ENCODE measurements around the gene MTMR8.
"Not testable (repeated sequence)": the region's sequence is repeated elsewhere in the genome, so short reads cannot be mapped to it uniquely, and the experiment has no call there.

Gene MTMR8

DNA sequence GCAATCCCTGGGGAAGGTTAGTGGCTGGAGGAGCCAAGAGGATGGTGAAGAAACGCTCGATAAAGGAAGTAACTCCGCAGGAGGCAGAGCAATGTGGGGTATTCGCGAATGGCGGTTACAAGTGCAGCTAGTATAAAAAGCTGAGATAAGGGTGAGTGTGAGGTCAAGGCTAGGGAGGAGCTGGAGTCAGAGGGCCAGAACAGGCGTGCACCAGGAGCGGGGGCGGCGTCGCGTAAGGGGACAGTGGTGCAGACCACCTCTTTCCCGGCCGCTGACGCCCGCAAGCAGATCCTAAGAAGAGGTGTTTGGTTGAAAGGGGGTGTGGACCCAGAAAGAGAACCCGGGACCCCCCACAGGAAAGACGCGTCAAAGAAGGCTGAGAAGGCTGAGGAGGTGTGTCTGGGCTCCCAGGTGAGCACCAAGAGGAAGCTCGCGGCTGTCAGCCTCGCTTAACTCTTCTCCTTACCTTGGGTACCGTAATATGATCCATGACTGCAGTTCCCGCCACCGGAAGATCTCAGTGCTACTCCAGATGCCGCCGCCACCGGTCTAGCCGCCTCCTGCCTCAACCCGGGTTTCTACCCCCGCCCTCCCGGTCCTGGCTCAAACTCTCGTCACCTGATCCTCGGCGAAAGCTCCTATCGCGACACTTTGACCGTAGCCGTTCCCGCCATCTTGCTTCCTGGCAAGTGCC is at the start of gene MTMR8:
TSS of gene MTMR8 (minus strand) at position 579 of the 694 bp plus-strand sequence. CDS start at position 490, 89 bp downstream.
- DNase-seq (ENCODE audit: low read depth): peak; percentile 65

DNA sequence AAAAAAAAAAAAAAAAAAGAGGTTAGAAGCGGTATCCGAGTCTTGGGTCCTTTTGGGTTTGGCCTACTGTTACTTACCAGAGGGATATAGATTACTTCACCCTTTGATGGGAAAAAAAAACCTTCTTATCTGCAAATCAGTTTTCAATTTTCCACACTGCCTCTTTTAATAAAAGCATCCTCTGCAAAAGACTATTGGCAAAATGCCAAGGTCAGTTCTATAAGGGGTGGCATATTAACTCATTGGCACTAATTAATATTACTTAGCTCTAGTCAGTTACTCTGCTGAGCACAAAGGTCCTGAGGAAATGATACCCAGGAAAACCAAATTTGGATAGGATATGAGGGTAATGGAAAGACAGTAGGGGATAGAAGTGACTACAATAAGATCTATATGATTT is 44.3 kb upstream of the MTMR8 start:
- DNase-seq (ENCODE audit: low read depth): no peak

GRCh38 chrX:64437665-64438064 is 42.4 kb upstream of the MTMR8 start:
- no peak for DNase-seq (ENCODE audit: low read depth)

- DNase-seq (ENCODE audit: low read depth): no peak
Observed at GRCh38 chrX:64437218-64437617, 42.0 kb upstream of the MTMR8 start.

- DNase-seq (ENCODE audit: low read depth): no peak
Observed at GRCh38 chrX:64428371-64428770, 33.1 kb upstream of the MTMR8 start.

DNA sequence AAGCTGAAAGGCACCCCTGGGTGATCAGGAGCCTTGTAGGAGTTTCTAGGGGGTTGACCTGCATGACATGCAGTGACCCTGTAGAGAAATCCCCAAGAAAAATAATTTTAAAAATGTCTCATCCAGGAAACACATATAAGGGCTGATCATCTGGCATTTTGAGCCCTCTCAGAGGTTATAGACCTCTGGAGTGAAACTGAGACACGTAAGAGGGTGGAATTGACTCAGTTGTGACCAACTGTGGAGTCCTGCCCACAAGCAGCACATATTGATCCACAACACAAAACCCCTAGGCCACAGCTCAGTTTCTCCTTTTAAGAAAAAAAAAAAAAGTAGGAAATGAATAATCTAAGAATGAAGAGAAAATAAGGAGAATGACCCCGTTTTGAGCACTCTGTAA is 32.5 kb upstream of the MTMR8 start:
- DNase-seq (ENCODE audit: low read depth): no peak

DNA sequence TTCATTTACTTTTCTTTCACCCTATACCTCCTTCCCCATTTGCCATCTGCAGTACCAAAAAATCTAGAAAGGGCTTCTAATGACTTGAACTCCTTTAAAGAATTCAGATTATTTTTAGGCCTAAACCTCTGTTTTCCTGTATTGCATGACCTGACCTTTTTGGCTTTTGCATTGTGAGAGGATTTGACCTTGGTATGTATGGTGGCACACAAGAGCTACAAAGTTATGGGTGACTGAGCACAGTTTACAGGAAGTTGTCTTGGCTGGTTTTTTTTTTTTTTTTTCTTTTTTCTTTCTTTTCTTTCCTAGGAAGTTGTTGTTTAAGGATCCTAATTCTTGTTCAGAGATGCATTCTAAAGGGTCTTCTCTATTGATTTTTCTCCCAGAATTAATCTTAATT is 32.0 kb upstream of the MTMR8 start:
- no peak for DNase-seq (ENCODE audit: low read depth)

DNA sequence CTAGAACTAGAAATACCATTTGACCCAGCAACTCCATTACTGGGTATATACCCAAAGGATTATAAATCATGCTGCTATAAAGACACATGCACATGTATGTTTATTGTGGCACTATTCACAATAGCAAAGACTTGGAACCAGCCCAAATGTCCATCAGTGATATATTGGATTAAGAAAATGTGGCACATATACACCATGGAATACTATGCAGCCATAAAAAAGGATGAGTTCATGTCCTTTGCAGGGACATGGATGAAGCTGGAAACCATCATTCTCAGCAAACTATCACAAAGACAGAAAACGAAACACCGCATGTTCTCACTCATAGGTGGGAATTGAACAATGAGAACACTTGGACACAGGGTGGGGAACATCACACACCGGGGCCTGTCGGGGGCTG is 14.5 kb upstream of the MTMR8 start:
- DNase-seq (ENCODE audit: low read depth): not testable (repeated sequence)

- DNase-seq (ENCODE audit: low read depth): no peak
Observed at GRCh38 chrX:64398088-64398487, 2.8 kb upstream of the MTMR8 start.

DNA sequence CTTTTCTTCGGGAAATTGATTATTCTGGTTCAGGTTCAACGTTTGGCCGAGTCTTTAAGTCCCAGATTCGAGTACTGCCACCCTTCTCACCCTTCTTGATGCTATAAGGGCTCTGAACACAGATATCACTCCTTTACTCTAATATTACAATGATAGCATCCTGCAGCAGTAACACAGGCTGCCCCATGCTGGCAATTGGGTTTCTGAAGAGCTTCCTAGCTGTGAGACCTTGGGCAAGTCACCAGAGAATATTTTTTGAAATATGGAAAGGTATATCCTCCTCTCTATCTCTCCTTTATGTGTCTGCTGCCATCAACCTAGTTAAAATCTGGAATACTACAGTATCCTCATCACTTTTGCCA is 297 bp upstream of the MTMR8 start:
- DNase-seq (ENCODE audit: low read depth): no peak

DNA sequence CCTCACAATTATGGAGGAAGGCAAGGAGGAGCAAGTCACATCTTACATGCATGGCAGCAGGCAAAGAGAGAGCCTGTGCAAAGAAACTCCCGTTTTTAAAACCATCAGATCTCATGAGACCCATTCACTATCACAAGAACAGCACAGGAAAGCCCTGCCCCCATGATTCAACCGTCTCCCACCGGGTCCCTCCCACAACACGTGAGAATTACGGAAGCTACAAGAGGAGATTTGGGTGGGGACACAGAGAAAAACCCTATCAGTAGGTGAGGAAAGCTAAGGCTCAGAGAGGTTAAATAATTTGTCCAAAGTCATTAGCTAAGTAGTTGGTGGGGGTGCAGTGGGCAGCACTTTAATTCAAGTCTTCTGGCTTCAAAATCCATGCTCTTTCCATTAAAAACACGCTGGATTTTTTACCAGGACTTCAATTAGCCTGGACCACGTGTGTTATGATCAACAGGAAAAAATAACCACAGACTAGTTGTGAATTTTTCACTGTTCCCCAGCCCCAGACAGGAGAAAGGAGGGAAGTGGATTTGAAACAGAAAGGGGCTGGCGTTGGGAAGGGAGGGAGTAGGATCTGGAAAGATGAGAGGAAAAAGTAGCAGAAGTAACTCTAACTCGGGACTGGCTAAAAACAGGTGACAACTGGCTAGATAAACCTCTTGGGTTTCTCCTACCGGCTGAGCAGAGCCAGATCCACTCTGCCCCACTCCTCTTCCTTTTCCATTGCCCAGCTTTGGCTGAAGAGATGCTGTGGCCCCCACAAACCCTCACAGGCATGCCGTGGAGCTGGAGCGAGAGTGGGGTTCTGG is 986 bp downstream of the MTMR8 start:
- no peak for DNase-seq (ENCODE audit: low read depth)

- no peak for DNase-seq (ENCODE audit: low read depth)
Observed at GRCh38 chrX:64389489-64389888, 5.8 kb downstream of the MTMR8 start.

DNA sequence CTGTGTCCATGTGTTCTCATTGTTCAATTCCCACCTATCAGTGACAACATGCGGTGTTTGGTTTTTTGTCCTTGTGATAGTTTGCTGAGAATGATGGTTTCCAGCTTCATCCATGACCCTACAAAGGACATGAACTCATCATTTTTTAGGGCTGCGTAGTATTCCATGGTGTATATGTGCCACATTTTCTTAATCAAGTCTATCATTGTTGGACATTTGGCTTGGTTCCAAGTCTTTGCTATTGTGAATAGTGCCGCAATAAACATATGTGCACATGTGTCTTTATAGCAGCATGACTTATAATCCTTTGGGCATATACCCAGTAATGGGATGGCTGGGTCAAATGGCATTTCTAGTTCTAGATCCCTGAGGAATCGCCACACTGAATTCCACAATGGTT is 14.5 kb downstream of the MTMR8 start:
- DNase-seq (ENCODE audit: low read depth): not testable (repeated sequence)

DNA sequence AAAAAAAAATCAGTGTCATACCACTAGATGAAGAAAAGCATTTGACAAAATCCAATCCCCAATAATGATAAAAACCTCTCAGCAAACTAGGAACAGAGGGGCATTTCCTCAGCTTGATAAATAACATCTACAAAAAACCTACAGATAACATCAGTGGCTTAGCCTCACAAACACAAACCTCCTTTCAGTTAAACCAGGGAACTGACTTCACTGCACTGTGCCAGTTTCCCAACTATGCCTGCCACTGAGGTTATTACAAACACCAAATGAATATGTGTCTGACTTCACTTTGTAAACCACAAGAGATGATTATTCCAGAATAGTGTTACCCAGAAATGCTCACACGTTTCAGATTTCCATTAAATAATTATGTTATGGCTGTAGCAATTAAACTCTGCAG is 15.3 kb downstream of the MTMR8 start:
- no peak for DNase-seq (ENCODE audit: low read depth)

GRCh38 chrX:64377753-64378152 is 17.5 kb downstream of the MTMR8 start:
- DNase-seq (ENCODE audit: low read depth): no peak

DNA sequence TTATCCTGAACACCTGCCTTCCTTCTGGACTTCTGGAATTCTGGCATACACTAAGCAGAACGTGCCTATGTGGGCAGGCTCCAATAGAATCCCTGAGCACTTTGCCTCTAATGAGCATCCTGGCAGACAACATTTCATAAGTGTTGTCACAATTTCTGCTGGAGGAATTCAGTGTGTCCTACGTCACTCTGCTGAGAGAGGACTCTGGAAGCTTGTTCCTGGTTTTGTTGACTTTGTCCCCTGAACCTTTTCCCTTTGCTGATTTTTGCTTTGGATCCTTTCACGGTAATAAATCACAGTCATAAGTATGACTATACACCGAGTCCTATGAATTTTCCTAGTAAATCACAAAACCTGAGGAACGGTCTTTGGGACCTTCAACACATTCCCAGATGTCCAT is 43.2 kb downstream of the MTMR8 start:
- DNase-seq (ENCODE audit: low read depth): no peak

DNA sequence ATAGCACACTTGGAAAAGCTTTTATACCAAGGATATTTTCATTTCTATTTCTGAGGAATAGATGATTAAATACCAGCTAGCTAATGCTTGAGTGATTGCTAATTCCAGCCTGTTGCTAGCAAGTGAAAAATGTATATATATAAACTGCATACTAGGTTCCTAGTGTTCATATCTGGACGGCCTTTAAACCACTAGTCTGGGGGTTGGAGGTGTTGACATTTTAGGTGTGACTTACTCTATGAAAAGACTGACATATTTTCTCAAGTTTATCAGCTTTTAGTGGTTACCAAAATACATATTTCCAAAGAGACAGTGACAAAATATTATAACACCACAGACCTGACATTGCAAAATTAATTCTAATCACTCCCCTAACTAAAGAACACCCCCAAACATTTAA is 44.7 kb downstream of the MTMR8 start:
- no peak for DNase-seq (ENCODE audit: low read depth)

- DNase-seq (ENCODE audit: low read depth): no peak
Observed at GRCh38 chrX:64350047-64350446, 45.2 kb downstream of the MTMR8 start.

GRCh38 chrX:64342811-64343210 is 52.4 kb downstream of the MTMR8 start:
- DNase-seq (ENCODE audit: low read depth): no peak

- DNase-seq (ENCODE audit: low read depth): no peak
Observed at GRCh38 chrX:64338296-64338695, 57.0 kb downstream of the MTMR8 start.

DNA sequence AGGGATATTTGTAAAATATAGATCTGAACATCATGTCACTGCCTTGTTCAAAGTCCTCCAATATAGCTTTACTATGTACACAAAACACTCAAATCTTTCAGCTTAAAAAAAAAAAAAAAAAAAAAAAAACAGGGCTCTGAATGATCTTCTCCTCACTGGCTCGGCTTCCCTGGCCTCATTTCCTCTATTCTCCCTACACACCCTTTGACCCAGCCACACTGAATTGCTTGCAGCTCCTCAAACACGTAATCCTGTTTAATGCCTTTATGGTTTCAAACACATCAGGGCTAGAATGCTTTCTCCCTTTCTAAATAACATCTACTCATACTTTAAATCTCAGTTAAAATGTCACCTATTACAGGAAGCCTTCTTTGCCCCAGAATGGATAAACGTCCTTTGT is 60.8 kb downstream of the MTMR8 start:
- DNase-seq (ENCODE audit: low read depth): no peak

- no peak for DNase-seq (ENCODE audit: low read depth)
Observed at GRCh38 chrX:64330284-64330683, 65.0 kb downstream of the MTMR8 start.

DNA sequence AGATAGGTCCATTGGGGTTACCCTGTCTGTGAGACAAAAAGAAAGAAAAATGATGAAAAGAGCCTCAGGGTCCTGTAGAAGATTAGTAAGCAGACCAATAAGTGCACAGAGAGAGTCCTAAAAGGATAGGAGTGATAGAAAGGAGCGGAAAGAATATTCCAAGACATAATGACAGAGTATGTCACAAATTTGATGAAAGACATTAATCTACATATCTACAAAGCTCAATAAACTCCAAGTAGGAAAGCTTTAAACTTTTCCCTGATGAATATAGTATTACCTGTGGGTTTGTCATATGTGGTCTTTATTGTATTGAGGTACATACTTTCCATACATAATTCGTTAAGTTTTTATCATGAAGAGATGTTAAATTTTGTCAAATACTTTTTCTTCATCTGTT is 73.7 kb downstream of the MTMR8 start:
- DNase-seq (ENCODE audit: low read depth): no peak

DNA sequence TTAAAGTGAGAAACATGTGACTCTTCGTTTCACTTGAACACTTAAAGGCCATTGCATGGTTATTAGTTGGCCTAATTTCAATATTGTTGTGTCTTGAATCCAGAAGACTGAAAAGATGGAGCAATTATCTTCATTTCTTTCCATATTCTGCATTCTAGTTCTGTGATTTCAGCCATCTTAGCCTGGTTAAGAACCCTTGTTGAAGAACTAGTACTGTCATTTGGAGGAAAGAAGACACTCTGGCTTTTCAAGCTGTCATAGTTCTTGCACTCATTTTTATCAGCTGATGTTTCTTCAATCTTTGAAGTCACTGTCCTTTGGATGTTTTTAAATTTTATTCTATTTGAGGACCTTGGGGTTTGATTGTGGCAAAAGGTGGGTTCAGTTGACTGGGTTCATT is 81.6 kb downstream of the MTMR8 start:
- no peak for DNase-seq (ENCODE audit: low read depth)
